GM18858 (cell line): ENCODE data around the gene BNC1.
"Not testable (repeated sequence)": the region's sequence is repeated elsewhere in the genome, so short reads cannot be mapped to it uniquely, and the experiment has no call there.

ENCODE experiments used
- ATAC-seq: cut with Tn5 transposase; IDR thresholded peaks from one replicate; pipeline ENCODE4 v1.9.1; 2021; ENCODE audit not compliant: unreplicated experiment

BNC1 gene

GRCh38 chr15:83299462-83299861 is 15.0 kb upstream of the BNC1 start:
- no peak for ATAC-seq

GRCh38 chr15:83295417-83295816 is 11.0 kb upstream of the BNC1 start:
- ATAC-seq, result no peak

- ATAC-seq, result no peak
Observed at GRCh38 chr15:83293201-83293600, 8.7 kb upstream of the BNC1 start.

GRCh38 chr15:83292317-83292716 is 7.9 kb upstream of the BNC1 start:
- no peak for ATAC-seq

GRCh38 chr15:83290236-83290635 is 5.8 kb upstream of the BNC1 start:
- no peak for ATAC-seq

GRCh38 chr15:83289160-83289559 is 4.7 kb upstream of the BNC1 start:
- ATAC-seq, result no peak

- ATAC-seq, result no peak
Observed at GRCh38 chr15:83288381-83288801, 3.9 kb upstream of the BNC1 start.

GRCh38 chr15:83287541-83288027 is 3.1 kb upstream of the BNC1 start:
- ATAC-seq, result no peak

- no peak for ATAC-seq
Observed at GRCh38 chr15:83285979-83286553, 1.6 kb upstream of the BNC1 start.

GRCh38 chr15:83285284-83285978 is 967 bp upstream of the BNC1 start:
- no peak for ATAC-seq

GRCh38 chr15:83283813-83284558 is 478 bp downstream of the BNC1 start:
- no peak for ATAC-seq

- no peak for ATAC-seq
Observed at GRCh38 chr15:83283138-83283812, 1.2 kb downstream of the BNC1 start.

- ATAC-seq, result no peak
Observed at GRCh38 chr15:83282776-83283137, 1.7 kb downstream of the BNC1 start.

- no peak for ATAC-seq
Observed at GRCh38 chr15:83282141-83282540, 2.3 kb downstream of the BNC1 start.

- ATAC-seq, result no peak
Observed at GRCh38 chr15:83278191-83278590, 6.3 kb downstream of the BNC1 start.

- ATAC-seq, result no peak
Observed at GRCh38 chr15:83276661-83277060, 7.8 kb downstream of the BNC1 start.

GRCh38 chr15:83275412-83275811 is 9.1 kb downstream of the BNC1 start:
- no peak for ATAC-seq

- no peak for ATAC-seq
Observed at GRCh38 chr15:83270176-83270575, 14.3 kb downstream of the BNC1 start.

- no peak for ATAC-seq
Observed at GRCh38 chr15:83268147-83268546, 16.3 kb downstream of the BNC1 start.

- no peak for ATAC-seq
Observed at GRCh38 chr15:83262594-83263315, 21.7 kb downstream of the BNC1 start.

- ATAC-seq, result not testable (repeated sequence)
Observed at GRCh38 chr15:83262181-83262580, 22.3 kb downstream of the BNC1 start.
